ENCODE data around the gene KCND2. TPM values are rescaled to one million over a fixed set of nuclear protein-coding genes. Genes with fewer than 3 reads are reported as not detected.

Gene KCND2
- total and polyA plus RNA-seq, 2 of the 4 experiments (the other 2 are of a cell fraction), result under 0.01 TPM; not detected in 1

- no peak overlapping the region for H2AK9ac ChIP-seq (replicated peaks; ENCODE audit: low read depth, low read length, poor library complexity)
- H4K91ac ChIP-seq (ENCODE audit: insufficient read depth, low read depth, low read length), result no peak overlapping the region
- no peaks in the 10 kb centered on the region for H3K9me3 ChIP-seq (ENCODE audit: control insufficient read depth, insufficient read depth, low read length)
- H2BK15ac ChIP-seq (ENCODE audit: low read depth, low read length), result no peak overlapping the region
- H2BK120ac ChIP-seq (ENCODE audit: low read depth, low read length), result no peak overlapping the region
- H3K9me1 ChIP-seq (ENCODE audit: insufficient read depth, low read length), result no peaks in the 10 kb centered on the region
- H3K23ac ChIP-seq (ENCODE audit: low read depth, low read length), result no peak overlapping the region
- H3K18ac ChIP-seq (ENCODE audit: low read depth, low read length), result no peak overlapping the region
- in situ Hi-C loops (cut with MboI; ENCODE audit: low sequenced_read_pairs), result no loop called here
- ATAC-seq (ENCODE audit: low read depth) (no peak), DNase-seq (no peak)
- ChIA-PET CTCF (no interaction called here), POLR2A (ENCODE audit: unreplicated experiment) (no interaction called here)
- H3K4me2 ChIP-seq (ENCODE audit: low read depth, low read length), result no peak overlapping the region
- TF ChIP-seq BHLHE40 (IDR thresholded peaks at IDR 0.05; ENCODE audit: low read depth, low read length), result no peak
- no peak for TF ChIP-seq CTCF (conservative IDR thresholded peaks at IDR 0.05; ENCODE audit: low read depth, low read length)
- H3K36me3 ChIP-seq (ENCODE audit: control insufficient read depth, insufficient read depth, low read length), result no peaks in the 10 kb centered on the region
- dilution Hi-C loops (cut with HindIII; ENCODE audit: low sequenced_read_pairs, unreplicated experiment), result no loop called here
- H4K20me1 ChIP-seq (ENCODE audit: insufficient read depth, low read length), result no peaks in the 10 kb centered on the region
- H4K8ac ChIP-seq (ENCODE audit: low read depth in 2 of 2, low read length in 2 of 2), result no peak overlapping the region
- H2BK5ac ChIP-seq (ENCODE audit: low read depth, low read length, poor library complexity, severe bottlenecking), result no peak overlapping the region
- H2AFZ ChIP-seq (replicated peaks; ENCODE audit: low read length, poor library complexity), result no peak overlapping the region
- no peak overlapping the region for H3K56ac ChIP-seq (ENCODE audit: extremely low read depth, insufficient read depth, low read length)
- no peak overlapping the region for H3K4me3 ChIP-seq (ENCODE audit: insufficient read depth, low read depth, low read length)
- intact Hi-C loops (cut with micrococcal nuclease), result no loop called here
- BruUV-seq (replicated peaks), result no TSS peak
- no peaks in the 10 kb centered on the region for H3K4me1 ChIP-seq (ENCODE audit: control insufficient read depth, insufficient read depth, low read length)
- H3K14ac ChIP-seq (replicated peaks; ENCODE audit: low read depth, low read length), result no peak overlapping the region
- H4K5ac ChIP-seq (ENCODE audit: low read depth, low read length), result no peak overlapping the region
- no peak overlapping the region for H3K27ac ChIP-seq (ENCODE audit: insufficient read depth, low read length)
- H3K79me1 ChIP-seq (ENCODE audit: low read depth in 1 of 2, low read length in 2 of 2), result no peaks in the 10 kb centered on the region
- H3K9ac ChIP-seq (ENCODE audit: low read depth, low read length), result no peak overlapping the region
- no peak overlapping the region for H2AK5ac ChIP-seq (ENCODE audit: low read depth, low read length)
- H3K27me3 ChIP-seq (ENCODE audit: control insufficient read depth, insufficient read depth, low read length), result no peaks in the 10 kb centered on the region
- no peak overlapping the region for H3K4ac ChIP-seq (ENCODE audit: low read depth, low read length)
- no peak overlapping the region for H2BK20ac ChIP-seq (ENCODE audit: low read depth, low read length)
Observed at GRCh38 chr7:120662291-120662690, 389.3 kb downstream of the KCND2 start.
